DOHH2 (cell line): ENCODE results near the gene STX8.

ENCODE experiments used
- H3F3A ChIP-seq: fragments of 200-600 bp; sonication (generic), shearing (Covaris generic); 2 replicates; pipeline ENCODE4 v1.6.0; 2016; ENCODE audit warnings: antibody characterized with exemption, mild to moderate bottlenecking; ENCODE audit not compliant: control insufficient read depth, insufficient read depth
- H3K27ac ChIP-seq: fragments of 200-600 bp; sonication (generic); 2 replicates; pipeline ENCODE4 v1.5.1; 2014; ENCODE audit warnings: low read depth, mild to moderate bottlenecking, low read length, moderate library complexity
- H3K27me3 ChIP-seq: fragments of 200-600 bp; sonication (generic); 2 replicates; pipeline ENCODE4 v1.6.1; 2014; ENCODE audit warnings: mild to moderate bottlenecking, low read length, mixed read lengths; ENCODE audit not compliant: control insufficient read depth
- H3K36me3 ChIP-seq: fragments of 200-600 bp; sonication (generic); 2 replicates; pipeline ENCODE4 v1.6.1; 2014; ENCODE audit warnings: mild to moderate bottlenecking, low read length, moderate library complexity, mixed read lengths; ENCODE audit not compliant: control insufficient read depth
- H3K4me1 ChIP-seq: fragments of 200-600 bp; sonication (generic); 2 replicates; pipeline ENCODE4 v1.6.1; 2014; ENCODE audit warnings: mild to moderate bottlenecking, low read length, mixed read lengths; ENCODE audit not compliant: control insufficient read depth
- H3K4me2 ChIP-seq: fragments of 200-600 bp; sonication (generic); 2 replicates; pipeline ENCODE4 v1.6.0; 2014; ENCODE audit warnings: mild to moderate bottlenecking, low read length, moderate library complexity
- H3K4me3 ChIP-seq: fragments of 200-600 bp; sonication (generic); 2 replicates; pipeline ENCODE4 v1.5.1; 2014; ENCODE audit warnings: mild to moderate bottlenecking, low read length, mixed read lengths
- H3K79me2 ChIP-seq: fragments of 200-600 bp; sonication (generic); 2 replicates; pipeline ENCODE4 v1.6.1; 2014; ENCODE audit warnings: mild to moderate bottlenecking, low read length, mixed read lengths; ENCODE audit not compliant: control insufficient read depth
- H3K9me2 ChIP-seq: fragments of 200-600 bp; sonication (generic); replicated peaks from 2 replicates; pipeline ENCODE4 v1.6.1; 2014; ENCODE audit warnings: mild to moderate bottlenecking, low read length, mixed read lengths; ENCODE audit not compliant: control insufficient read depth
- H3K9me3 ChIP-seq: fragments of 200-600 bp; sonication (generic); 2 replicates; pipeline ENCODE4 v1.6.1; 2014; ENCODE audit warnings: antibody characterized with exemption, low read length, mixed read lengths; ENCODE audit not compliant: control insufficient read depth, insufficient read depth
- H4K20me1 ChIP-seq: fragments of 200-600 bp; sonication (generic); 2 replicates; pipeline ENCODE4 v1.6.0; 2014; ENCODE audit warnings: low read depth, mild to moderate bottlenecking, antibody characterized with exemption, low read length, moderate library complexity; ENCODE audit not compliant: control insufficient read depth, insufficient read depth
- CTCF ChIP-seq: fragments of 200-600 bp; sonication (generic); IDR thresholded peaks from one replicate; pipeline ENCODE4 v1.5.1; 2014; ENCODE audit warnings: antibody characterized with exemption, mild to moderate bottlenecking, low read depth, low read length; ENCODE audit not compliant: poor library complexity, severe bottlenecking
- EZH2phosphoT487 ChIP-seq: fragments of 200-600 bp; sonication (generic); IDR thresholded peaks from 2 replicates; pipeline ENCODE4 v1.6.1; 2017; ENCODE audit warnings: borderline replicate concordance, mild to moderate bottlenecking, antibody characterized with exemption, low read length, moderate library complexity, mixed read lengths

Gene STX8

GRCh38 chr17:9209781-9210370 is 365.7 kb downstream of the STX8 start:
- Histone ChIP-seq H3K4me3 (no peak overlapping the region), H3K4me2 (no peak overlapping the region)
- TF ChIP-seq CTCF (no peak), EZH2phosphoT487 (no peak)

GRCh38 chr17:9209347-9209746 is 366.3 kb downstream of the STX8 start:
- H3K4me2 ChIP-seq = no peak overlapping the region
- no peaks in the 10 kb centered on the region for H3K9me2 ChIP-seq
- H3K4me1 ChIP-seq = peaks cover 10% of the 10 kb centered on the region
- H3K27ac ChIP-seq = no peak overlapping the region
- H3K9me3 ChIP-seq = no peaks in the 10 kb centered on the region
- no peaks in the 10 kb centered on the region for H3K36me3 ChIP-seq
- H3K27me3 ChIP-seq = no peaks in the 10 kb centered on the region
- H3F3A ChIP-seq = no peaks in the 10 kb centered on the region
- no peaks in the 10 kb centered on the region for H3K79me2 ChIP-seq
- no peak overlapping the region for H3K4me3 ChIP-seq
- TF ChIP-seq EZH2phosphoT487 (no peak), CTCF (no peak)
- no peaks in the 10 kb centered on the region for H4K20me1 ChIP-seq

More at GRCh38 chr17:9209781-9210370, 365.7 kb downstream of the STX8 start:
- Histone ChIP-seq H3K4me1 (peaks cover 5% of the 10 kb centered on the region), H3K9me3 (no peaks in the 10 kb centered on the region), H3K36me3 (no peaks in the 10 kb centered on the region), H3K79me2 (no peaks in the 10 kb centered on the region), H3F3A (no peaks in the 10 kb centered on the region), H3K9me2 (no peaks in the 10 kb centered on the region), H4K20me1 (no peaks in the 10 kb centered on the region), H3K27ac (no peak overlapping the region), H3K27me3 (no peaks in the 10 kb centered on the region)

GRCh38 chr17:9208381-9209105 is 367.1 kb downstream of the STX8 start:
- TF ChIP-seq CTCF = no peak
- no peak for TF ChIP-seq EZH2phosphoT487
- H3K79me2 ChIP-seq = no peaks in the 10 kb centered on the region
- H3K4me2 ChIP-seq = no peak overlapping the region
- no peaks in the 10 kb centered on the region for H3K27me3 ChIP-seq
- H3K27ac ChIP-seq = no peak overlapping the region
- H3K4me1 ChIP-seq = peaks cover 12% of the 10 kb centered on the region
- no peaks in the 10 kb centered on the region for H3K9me3 ChIP-seq
- no peak overlapping the region for H3K4me3 ChIP-seq
- H3K9me2 ChIP-seq = no peaks in the 10 kb centered on the region
- H3F3A ChIP-seq = no peaks in the 10 kb centered on the region
- no peaks in the 10 kb centered on the region for H4K20me1 ChIP-seq
- no peaks in the 10 kb centered on the region for H3K36me3 ChIP-seq
